ENCODE measurements around the gene PDZD4.

Gene PDZD4

GRCh38 chrX:153777261-153778090 lies 52.9 kb downstream of the PDZD4 start:
- Histone ChIP-seq H3K9ac (no peak overlapping the region), H3K4me2 (ENCODE audit: low read length) (no peak overlapping the region), H3K27me3 (ENCODE audit: control insufficient read depth, insufficient read depth, low read length) (no peaks in the 10 kb centered on the region), H3K4me3 (ENCODE audit: low read depth, low read length) (no peak overlapping the region), H3K27ac (no peak overlapping the region), H2AFZ (no peak overlapping the region), H3K9me3 (ENCODE audit: control insufficient read depth, low read length) (no peaks in the 10 kb centered on the region), H3K36me3 (ENCODE audit: control insufficient read depth, insufficient read depth, low read length) (no peaks in the 10 kb centered on the region), H3K79me2 (no peaks in the 10 kb centered on the region), H3K4me1 (no peaks in the 10 kb centered on the region)
- no peak for TF ChIP-seq CTCF (IDR thresholded peaks at IDR 0.05)

- H2AFZ ChIP-seq, result no peak overlapping the region
- no peaks in the 10 kb centered on the region for H3K36me3 ChIP-seq (ENCODE audit: control insufficient read depth, insufficient read depth, low read length)
Observed at GRCh38 chrX:153776611-153777045, 53.7 kb downstream of the PDZD4 start.

GRCh38 chrX:153776120-153776599 lies 54.2 kb downstream of the PDZD4 start:
- no peaks in the 10 kb centered on the region for H3K36me3 ChIP-seq (ENCODE audit: control insufficient read depth, insufficient read depth, low read length)
- H3K4me3 ChIP-seq (ENCODE audit: low read depth, low read length), result no peak overlapping the region
- no peaks in the 10 kb centered on the region for H3K27me3 ChIP-seq (ENCODE audit: control insufficient read depth, insufficient read depth, low read length)
- no peak overlapping the region for H2AFZ ChIP-seq
- H3K9me3 ChIP-seq (ENCODE audit: control insufficient read depth, low read length), result no peaks in the 10 kb centered on the region
- H3K79me2 ChIP-seq, result no peaks in the 10 kb centered on the region
- no peak overlapping the region for H3K4me2 ChIP-seq (ENCODE audit: low read length)
- no peak overlapping the region for H3K27ac ChIP-seq
- no peak for TF ChIP-seq CTCF (IDR thresholded peaks at IDR 0.05)
- no peaks in the 10 kb centered on the region for H3K4me1 ChIP-seq
- no peak overlapping the region for H3K9ac ChIP-seq

More at GRCh38 chrX:153776611-153777045, 53.7 kb downstream of the PDZD4 start:
- Histone ChIP-seq H3K4me1 (no peaks in the 10 kb centered on the region), H3K9ac (no peak overlapping the region), H3K27ac (no peak overlapping the region), H3K4me2 (ENCODE audit: low read length) (no peak overlapping the region), H3K9me3 (ENCODE audit: control insufficient read depth, low read length) (no peaks in the 10 kb centered on the region), H3K27me3 (ENCODE audit: control insufficient read depth, insufficient read depth, low read length) (no peaks in the 10 kb centered on the region), H3K4me3 (ENCODE audit: low read depth, low read length) (no peak overlapping the region), H3K79me2 (no peaks in the 10 kb centered on the region)
- no peak for TF ChIP-seq CTCF (IDR thresholded peaks at IDR 0.05)

GRCh38 chrX:153775293-153776119 lies 54.8 kb downstream of the PDZD4 start:
- Histone ChIP-seq H3K27me3 (ENCODE audit: control insufficient read depth, insufficient read depth, low read length) (no peaks in the 10 kb centered on the region), H3K27ac (no peak overlapping the region), H3K4me1 (no peaks in the 10 kb centered on the region), H2AFZ (no peak overlapping the region), H3K79me2 (no peaks in the 10 kb centered on the region), H3K4me2 (ENCODE audit: low read length) (no peak overlapping the region), H3K4me3 (ENCODE audit: low read depth, low read length) (no peak overlapping the region), H3K36me3 (ENCODE audit: control insufficient read depth, insufficient read depth, low read length) (no peaks in the 10 kb centered on the region), H3K9ac (no peak overlapping the region), H3K9me3 (ENCODE audit: control insufficient read depth, low read length) (no peaks in the 10 kb centered on the region)
- TF ChIP-seq CTCF (IDR thresholded peaks at IDR 0.05), result no peak
